GM18861 (cell line): ENCODE measurements around the gene IPPK.
"Not testable (repeated sequence)": the region's sequence is repeated elsewhere in the genome, so short reads cannot be mapped to it uniquely, and the experiment has no call there.

ENCODE experiments used
- ATAC-seq: cut with Tn5 transposase; IDR thresholded peaks from one replicate; pipeline ENCODE4 v1.9.1; 2021; ENCODE audit not compliant: unreplicated experiment

Gene IPPK

GRCh38 chr9:92639124-92639523 is 30.8 kb downstream of the IPPK start:
- no peak for ATAC-seq

- ATAC-seq, result no peak
Measured at GRCh38 chr9:92638621-92639101, 31.3 kb downstream of the IPPK start.

GRCh38 chr9:92637886-92638620 is 31.9 kb downstream of the IPPK start:
- no peak for ATAC-seq

GRCh38 chr9:92637326-92637725 is 32.6 kb downstream of the IPPK start:
- no peak for ATAC-seq

- no peak for ATAC-seq
Measured at GRCh38 chr9:92636627-92637026, 33.3 kb downstream of the IPPK start.

- no peak for ATAC-seq
Measured at GRCh38 chr9:92635760-92636159, 34.2 kb downstream of the IPPK start.

- no peak for ATAC-seq
Measured at GRCh38 chr9:92634712-92635605, 35.0 kb downstream of the IPPK start.

GRCh38 chr9:92633614-92634278 is 36.2 kb downstream of the IPPK start:
- ATAC-seq, result no peak

- ATAC-seq, result no peak
Measured at GRCh38 chr9:92632641-92633040, 37.3 kb downstream of the IPPK start.

GRCh38 chr9:92631452-92632343 is 38.2 kb downstream of the IPPK start:
- ATAC-seq, result no peak

- no peak for ATAC-seq
Measured at GRCh38 chr9:92627651-92628050, 42.3 kb downstream of the IPPK start.

- no peak for ATAC-seq
Measured at GRCh38 chr9:92626484-92626883, 43.4 kb downstream of the IPPK start.

- not testable (repeated sequence) for ATAC-seq
Measured at GRCh38 chr9:92623936-92624335, 46.0 kb downstream of the IPPK start.

GRCh38 chr9:92620845-92621244 is 49.1 kb downstream of the IPPK start:
- ATAC-seq, result no peak

- ATAC-seq, result no peak
Measured at GRCh38 chr9:92619601-92620300, 50.2 kb downstream of the IPPK start.

- no peak for ATAC-seq
Measured at GRCh38 chr9:92618633-92619225, 51.2 kb downstream of the IPPK start.

GRCh38 chr9:92617951-92618510 is 51.9 kb downstream of the IPPK start:
- no peak for ATAC-seq

- no peak for ATAC-seq
Measured at GRCh38 chr9:92617195-92617813, 52.6 kb downstream of the IPPK start.

- no peak for ATAC-seq
Measured at GRCh38 chr9:92616655-92617111, 53.2 kb downstream of the IPPK start.
